DOHH2 (cell line): ENCODE measurements around the gene KCNMA1.

Experiments
- H3F3A ChIP-seq: fragments of 200-600 bp; sonication (generic), shearing (Covaris generic); 2 replicates; pipeline ENCODE4 v1.6.0; 2016; ENCODE audit warnings: antibody characterized with exemption, mild to moderate bottlenecking; ENCODE audit not compliant: control insufficient read depth, insufficient read depth
- H3K27ac ChIP-seq: fragments of 200-600 bp; sonication (generic); 2 replicates; pipeline ENCODE4 v1.5.1; 2014; ENCODE audit warnings: low read depth, mild to moderate bottlenecking, low read length, moderate library complexity
- H3K27me3 ChIP-seq: fragments of 200-600 bp; sonication (generic); 2 replicates; pipeline ENCODE4 v1.6.1; 2014; ENCODE audit warnings: mild to moderate bottlenecking, low read length, mixed read lengths; ENCODE audit not compliant: control insufficient read depth
- H3K36me3 ChIP-seq: fragments of 200-600 bp; sonication (generic); 2 replicates; pipeline ENCODE4 v1.6.1; 2014; ENCODE audit warnings: mild to moderate bottlenecking, low read length, moderate library complexity, mixed read lengths; ENCODE audit not compliant: control insufficient read depth
- H3K4me1 ChIP-seq: fragments of 200-600 bp; sonication (generic); 2 replicates; pipeline ENCODE4 v1.6.1; 2014; ENCODE audit warnings: mild to moderate bottlenecking, low read length, mixed read lengths; ENCODE audit not compliant: control insufficient read depth
- H3K4me2 ChIP-seq: fragments of 200-600 bp; sonication (generic); 2 replicates; pipeline ENCODE4 v1.6.0; 2014; ENCODE audit warnings: mild to moderate bottlenecking, low read length, moderate library complexity
- H3K4me3 ChIP-seq: fragments of 200-600 bp; sonication (generic); 2 replicates; pipeline ENCODE4 v1.5.1; 2014; ENCODE audit warnings: mild to moderate bottlenecking, low read length, mixed read lengths
- H3K79me2 ChIP-seq: fragments of 200-600 bp; sonication (generic); 2 replicates; pipeline ENCODE4 v1.6.1; 2014; ENCODE audit warnings: mild to moderate bottlenecking, low read length, mixed read lengths; ENCODE audit not compliant: control insufficient read depth
- H3K9me2 ChIP-seq: fragments of 200-600 bp; sonication (generic); replicated peaks from 2 replicates; pipeline ENCODE4 v1.6.1; 2014; ENCODE audit warnings: mild to moderate bottlenecking, low read length, mixed read lengths; ENCODE audit not compliant: control insufficient read depth
- H3K9me3 ChIP-seq: fragments of 200-600 bp; sonication (generic); 2 replicates; pipeline ENCODE4 v1.6.1; 2014; ENCODE audit warnings: antibody characterized with exemption, low read length, mixed read lengths; ENCODE audit not compliant: control insufficient read depth, insufficient read depth
- H4K20me1 ChIP-seq: fragments of 200-600 bp; sonication (generic); 2 replicates; pipeline ENCODE4 v1.6.0; 2014; ENCODE audit warnings: low read depth, mild to moderate bottlenecking, antibody characterized with exemption, low read length, moderate library complexity; ENCODE audit not compliant: control insufficient read depth, insufficient read depth
- CTCF ChIP-seq: fragments of 200-600 bp; sonication (generic); IDR thresholded peaks from one replicate; pipeline ENCODE4 v1.5.1; 2014; ENCODE audit warnings: antibody characterized with exemption, mild to moderate bottlenecking, low read depth, low read length; ENCODE audit not compliant: poor library complexity, severe bottlenecking
- EZH2phosphoT487 ChIP-seq: fragments of 200-600 bp; sonication (generic); IDR thresholded peaks from 2 replicates; pipeline ENCODE4 v1.6.1; 2017; ENCODE audit warnings: borderline replicate concordance, mild to moderate bottlenecking, antibody characterized with exemption, low read length, moderate library complexity, mixed read lengths

The KCNMA1 gene

GRCh38 chr10:77404810-77405209 is 232.8 kb downstream of the KCNMA1 start:
- Histone ChIP-seq H3K27ac (no peak overlapping the region), H3F3A (no peaks in the 10 kb centered on the region), H3K4me1 (no peaks in the 10 kb centered on the region), H3K9me2 (no peaks in the 10 kb centered on the region), H3K27me3 (peaks cover 3% of the 10 kb centered on the region), H3K36me3 (no peaks in the 10 kb centered on the region), H4K20me1 (no peaks in the 10 kb centered on the region), H3K4me2 (no peak overlapping the region), H3K79me2 (no peaks in the 10 kb centered on the region), H3K4me3 (no peak overlapping the region), H3K9me3 (no peaks in the 10 kb centered on the region)
- TF ChIP-seq EZH2phosphoT487 (no peak), CTCF (no peak)

DNA sequence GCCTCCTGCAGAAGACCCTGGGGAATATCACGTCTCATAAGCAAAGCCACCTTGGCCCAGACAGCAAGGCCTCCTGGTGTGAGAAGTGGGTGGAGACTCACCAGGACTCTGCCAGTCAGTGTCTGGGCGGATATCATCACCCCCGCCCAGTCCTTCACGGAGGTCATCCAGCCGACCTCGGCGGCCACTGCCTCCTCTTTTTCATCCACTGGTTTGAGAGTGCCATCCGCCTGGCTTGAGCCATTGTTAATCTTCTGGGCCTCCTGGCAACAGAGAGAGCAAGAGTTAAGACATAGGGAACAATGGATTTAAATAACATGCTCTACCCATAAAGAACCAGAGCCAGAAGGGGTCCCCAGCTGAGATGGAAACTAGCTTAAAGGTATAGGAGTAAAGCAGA is 233.8 kb downstream of the KCNMA1 start:
- Histone ChIP-seq H3K9me3 (no peaks in the 10 kb centered on the region), H3K79me2 (no peaks in the 10 kb centered on the region), H3K27me3 (peaks cover 3% of the 10 kb centered on the region), H3K36me3 (no peaks in the 10 kb centered on the region), H3K4me2 (no peak overlapping the region), H3K27ac (no peak overlapping the region), H3K9me2 (no peaks in the 10 kb centered on the region), H3K4me1 (no peaks in the 10 kb centered on the region), H3F3A (no peaks in the 10 kb centered on the region), H4K20me1 (no peaks in the 10 kb centered on the region), H3K4me3 (no peak overlapping the region)
- TF ChIP-seq CTCF (no peak), EZH2phosphoT487 (no peak)

- TF ChIP-seq CTCF = no peak
- no peak for TF ChIP-seq EZH2phosphoT487
- Histone ChIP-seq H3K9me3 (no peaks in the 10 kb centered on the region), H3K36me3 (no peaks in the 10 kb centered on the region), H3K9me2 (no peaks in the 10 kb centered on the region), H3K4me2 (no peak overlapping the region), H3F3A (no peaks in the 10 kb centered on the region), H3K27ac (no peak overlapping the region), H3K4me1 (peaks cover 6% of the 10 kb centered on the region; the same call in 1 of the 2 replicates), H3K79me2 (no peaks in the 10 kb centered on the region), H4K20me1 (no peaks in the 10 kb centered on the region), H3K27me3 (peaks cover 3% of the 10 kb centered on the region), H3K4me3 (no peak overlapping the region)
Measured at GRCh38 chr10:77401683-77402082, 235.9 kb downstream of the KCNMA1 start.

GRCh38 chr10:77400033-77400432 is 237.6 kb downstream of the KCNMA1 start:
- no peaks in the 10 kb centered on the region for H3K79me2 ChIP-seq
- H3F3A ChIP-seq = no peaks in the 10 kb centered on the region
- no peak overlapping the region for H3K27ac ChIP-seq
- H3K9me2 ChIP-seq = no peaks in the 10 kb centered on the region
- no peak overlapping the region for H3K4me2 ChIP-seq
- TF ChIP-seq EZH2phosphoT487 = no peak
- no peaks in the 10 kb centered on the region for H3K36me3 ChIP-seq
- no peaks in the 10 kb centered on the region for H4K20me1 ChIP-seq
- no peak overlapping the region for H3K4me3 ChIP-seq
- peaks cover 6% of the 10 kb centered on the region for H3K27me3 ChIP-seq
- H3K4me1 ChIP-seq = peaks cover 6% of the 10 kb centered on the region; the same call in 1 of the 2 replicates
- H3K9me3 ChIP-seq = no peaks in the 10 kb centered on the region
